CD14-positive monocyte (primary cell): ENCODE measurements around the gene USP1. TPM values are rescaled to one million over a fixed set of nuclear protein-coding genes. Genes with fewer than 3 reads are reported as not detected.
A peak's percentile ranks its signal among the peaks of the same experiment; 100 is the strongest.

Experiments used
- DNase-seq, 3 donors: peaks; one replicate each; pipeline ENCODE4 v3.0.0-alpha.2; 2011 to 2022
- H2AFZ ChIP-seq: 2 replicates; pipeline ENCODE4 v1.6.0; 2012; ENCODE audit warnings: mild to moderate bottlenecking, low read depth, low read length, inconsistent platforms; ENCODE audit not compliant: insufficient read depth, poor library complexity, severe bottlenecking
- H3K27ac ChIP-seq, 2 donors: 1 replicate in 1 of 2; 2 replicates in 1 of 2; pipeline ENCODE4 v1.5.1; 2012 to 2013; ENCODE audit warnings: low read length in 2 of 2, control low read depth in 1 of 2, inconsistent platforms in 1 of 2, low read depth in 1 of 2, mild to moderate bottlenecking in 1 of 2
- H3K27me3 ChIP-seq, 2 donors: one replicate each; pipeline versions ENCODE4 v1.6.0 to v1.6.1; 2011 to 2013; ENCODE audit warnings: low read length in 2 of 2; ENCODE audit not compliant: control insufficient read depth in 2 of 2, insufficient read depth in 2 of 2
- H3K36me3 ChIP-seq, 2 donors: replicated peaks in 1 of 2; 1 replicate in 1 of 2; 2 replicates in 1 of 2; pipeline versions ENCODE4 v1.5.1 to v1.6.1; 2012 to 2013; ENCODE audit warnings: low read length in 2 of 2, control low read depth in 1 of 2, inconsistent platforms in 1 of 2, mild to moderate bottlenecking in 1 of 2; ENCODE audit not compliant: insufficient read depth in 2 of 2, control insufficient read depth in 1 of 2
- H3K4me1 ChIP-seq, 2 donors: 1 replicate in 1 of 2; 2 replicates in 1 of 2; pipeline versions ENCODE4 v1.5.1 to v1.6.1; 2012 to 2013; ENCODE audit warnings: low read length in 2 of 2, control low read depth in 1 of 2, inconsistent platforms in 1 of 2, mild to moderate bottlenecking in 1 of 2, moderate library complexity in 1 of 2; ENCODE audit not compliant: insufficient read depth in 2 of 2, control insufficient read depth in 1 of 2
- H3K4me2 ChIP-seq: replicated peaks from 2 replicates; pipeline ENCODE3; 2012; ENCODE audit warnings: low read length, moderate library complexity, mild to moderate bottlenecking; ENCODE audit not compliant: poor library complexity, severe bottlenecking; ENCODE audit errors: extremely low read depth
- H3K4me3 ChIP-seq, 3 experiments: fragments of 200-600 bp in 1 of 3; sonication (generic) in 1 of 3; replicated peaks in 1 of 3; 1 replicate in 2 of 3; 2 replicates in 1 of 3; pipeline ENCODE4 v1.5.1; 2011 to 2013; ENCODE audit warnings: low read length in 3 of 3, mild to moderate bottlenecking in 3 of 3, control low read depth in 2 of 3, low read depth in 2 of 3, inconsistent platforms in 1 of 3, moderate library complexity in 1 of 3
- H3K79me2 ChIP-seq: 2 replicates; pipeline ENCODE4 v1.6.0; 2012; ENCODE audit warnings: mild to moderate bottlenecking, control low read depth, inconsistent platforms, low read length, moderate library complexity; ENCODE audit not compliant: insufficient read depth
- H3K9ac ChIP-seq: 2 replicates; pipeline ENCODE4 v1.6.0; 2017; ENCODE audit warnings: low read length, mild to moderate bottlenecking; ENCODE audit not compliant: insufficient read depth, poor library complexity, severe bottlenecking
- H3K9me3 ChIP-seq, 2 donors: replicated peaks in 1 of 2; 1 replicate in 1 of 2; 2 replicates in 1 of 2; pipeline versions ENCODE4 v1.5.1 to v1.6.1; 2012 to 2013; ENCODE audit warnings: low read length in 2 of 2, control low read depth in 1 of 2; ENCODE audit not compliant: control insufficient read depth in 1 of 2, insufficient read depth in 1 of 2
- H4K20me1 ChIP-seq: 2 replicates; pipeline ENCODE4 v1.6.0; 2012; ENCODE audit warnings: mild to moderate bottlenecking, low read length, control low read depth, moderate library complexity; ENCODE audit not compliant: insufficient read depth
- H3K27ac Mint-ChIP-seq, 7 donors: one replicate each; pipeline ENCODE4 v1.8.0; 2020; ENCODE audit warnings: mild to moderate bottlenecking in 7 of 7, mixed read lengths in 7 of 7, moderate library complexity in 6 of 7, inconsistent platforms in 2 of 7
- H3K27me3 Mint-ChIP-seq, 3 donors: one replicate each; pipeline ENCODE4 v1.8.0; 2021 to 2022; ENCODE audit warnings: low read depth in 3 of 3, mild to moderate bottlenecking in 3 of 3, mixed read lengths in 3 of 3, moderate library complexity in 3 of 3, inconsistent platforms in 1 of 3
- H3K36me3 Mint-ChIP-seq, 2 donors: one replicate each; pipeline ENCODE4 v1.8.0; 2020; ENCODE audit warnings: mixed read lengths in 2 of 2, inconsistent platforms in 1 of 2, mild to moderate bottlenecking in 1 of 2
- H3K4me1 Mint-ChIP-seq: one replicate; pipeline ENCODE4 v1.8.0; 2020; ENCODE audit warnings: mild to moderate bottlenecking, mixed read lengths
- H3K4me3 Mint-ChIP-seq, 2 donors: one replicate each; pipeline ENCODE4 v1.8.0; 2020; ENCODE audit warnings: mild to moderate bottlenecking in 2 of 2, mixed read lengths in 2 of 2, moderate library complexity in 1 of 2
- H3K9me3 Mint-ChIP-seq, 7 donors: one replicate each; pipeline ENCODE4 v1.8.0; 2020 to 2022; ENCODE audit warnings: mixed read lengths in 7 of 7, mild to moderate bottlenecking in 6 of 7, moderate library complexity in 6 of 7, inconsistent platforms in 2 of 7
- CTCF ChIP-seq: fragments of 200-600 bp; IDR thresholded peaks from one replicate; pipeline ENCODE4 v1.8.0; 2022; ENCODE audit warnings: antibody characterized with exemption, mild to moderate bottlenecking
- WGBS: methylation state at CpG from one replicate; pipeline ENCODE4 v1.1.5; 2013; ENCODE audit warnings: missing lambda C conversion rate; ENCODE audit not compliant: insufficient coverage; 5-methylcytosine and 5-hydroxymethylcytosine counted together
- intact Hi-C, 2 donors: fragments of 100-400 bp; cut with micrococcal nuclease; formaldehyde crosslinking; loops; one replicate each; pipeline versions ENCODE4 v1.15.0 to v1.15.1; 2023
- polyA plus RNA-seq, 3 donors: library from polyadenylated mRNA; depleted of rRNA in 1 of 3; unstranded in 2 of 3; stranded (reverse) in 1 of 3; fragments of 300-500 nt in 2 of 3; fragments of >200 nt in 1 of 3; fragmentation: Illumina TruSeq in 2 of 3; gene quantifications; 1 replicate in 2 of 3; 2 replicates in 1 of 3; pipeline ENCODE4 v1.2.3, GENCODE V29; 2012 to 2021

The USP1 gene
- polyA plus RNA-seq, 3 donors, result 5.3 to 24.0 (median 13.6) TPM

GRCh38 chr1:62435231-62436038 lies 1.4 kb upstream of the USP1 start:
- no peak for DNase-seq
- Histone ChIP-seq H3K4me2 (peak overlapping the region; percentile 95), H3K9me3 (no peaks in the 10 kb centered on the region), H3K27me3 (no peaks in the 10 kb centered on the region), H3K27ac (peak overlapping the region; percentile 96 to 98), H4K20me1 (peaks cover 9% of the 10 kb centered on the region), H3K36me3 (no peaks in the 10 kb centered on the region), H3K9ac (peak overlapping the region; percentile 96), H3K4me3 (peak overlapping the region; percentile 79 to 95 (median 93)), H3K79me2 (peaks cover 35% of the 10 kb centered on the region), H2AFZ (peak overlapping the region; percentile 99), H3K4me1 (peaks cover 16 to 31% of the 10 kb centered on the region in 2 donors)
- Mint-ChIP-seq H3K9me3 (no peaks in the 10 kb centered on the region), H3K4me1 (peaks cover 28% of the 10 kb centered on the region), H3K36me3 (peaks cover 2 to 3% of the 10 kb centered on the region in 2 donors), H3K27me3 (peaks cover 0 to 2% (median 2%) of the 10 kb centered on the region in 3 donors), H3K27ac (peak overlapping the region; percentile 99), H3K4me3 (peak overlapping the region; percentile 97)
- no peak for TF ChIP-seq CTCF
- intact Hi-C loops, result loop anchor here (5.0 kb wide), 1 partner anchor 352 kb away; no protein-coding TSS in a partner anchor
- 61% methylated on average over 26 of the region's 31 CpGs for WGBS

DNA sequence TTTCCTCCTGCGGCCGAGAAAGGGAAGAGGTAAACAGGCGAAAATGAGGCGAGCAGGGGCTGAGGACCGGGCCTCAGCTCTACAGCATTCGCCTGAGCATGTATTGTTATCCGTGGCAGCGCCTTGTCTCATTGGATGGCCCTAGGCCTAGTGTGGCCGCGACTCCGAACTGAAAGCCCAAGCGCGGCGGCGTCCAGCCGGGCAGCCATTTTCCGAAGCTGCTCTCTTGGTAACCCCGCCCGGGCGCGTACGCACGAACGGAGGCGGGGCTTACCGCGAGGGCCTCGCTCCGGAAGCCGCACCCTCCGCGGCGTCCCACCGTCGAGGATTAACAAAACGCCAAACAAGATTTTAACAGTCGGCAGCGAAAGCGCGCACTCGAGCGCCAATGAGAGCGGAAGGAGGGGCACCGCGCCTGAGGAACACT lies 797 bp upstream of the USP1 start:
- Histone ChIP-seq H3K4me1 (peaks cover 16 to 31% of the 10 kb centered on the region in 2 donors), H3K27me3 (no peaks in the 10 kb centered on the region), H3K4me3 (peak overlapping the region; percentile 79 to 95 (median 93)), H2AFZ (peak overlapping the region; percentile 99), H3K4me2 (peak overlapping the region; percentile 95), H4K20me1 (peaks cover 9% of the 10 kb centered on the region), H3K9ac (peak overlapping the region; percentile 96), H3K27ac (peak overlapping the region; percentile 96 to 98), H3K79me2 (peaks cover 42% of the 10 kb centered on the region), H3K36me3 (no peaks in the 10 kb centered on the region), H3K9me3 (no peaks in the 10 kb centered on the region)
- H3K4me1 Mint-ChIP-seq, result peaks cover 34% of the 10 kb centered on the region
- intact Hi-C loops, result loop anchor here (5.0 kb wide), 1 partner anchor 351 kb away; no protein-coding TSS in a partner anchor
- peak overlapping the region; percentile 99 for H3K27ac Mint-ChIP-seq
- peaks cover 2 to 3% of the 10 kb centered on the region in 2 donors for H3K36me3 Mint-ChIP-seq
- TF ChIP-seq CTCF, result no peak
- H3K4me3 Mint-ChIP-seq, result peak overlapping the region; percentile 97
- H3K9me3 Mint-ChIP-seq, result no peaks in the 10 kb centered on the region
- no peak for DNase-seq
- WGBS, result under 1% methylated on average over 45 of the region's 45 CpGs
- H3K27me3 Mint-ChIP-seq, result peaks cover 0 to 2% (median 2%) of the 10 kb centered on the region in 3 donors
